SU-DHL-6 (cell line): ENCODE results near the gene ZNF567.

Source experiments
- EZH2phosphoT487 ChIP-seq: fragments of 200-600 bp; sonication (generic), shearing (Covaris generic); conservative IDR thresholded peaks from 2 replicates; pipeline ENCODE4 v1.6.1; 2018; ENCODE audit warnings: mild to moderate bottlenecking, antibody characterized with exemption, low read length, moderate library complexity, mixed read lengths
- TF ChIP-seq, protein P1 (sequence below): fragments of 200-600 bp; sonication (generic); IDR thresholded peaks from one replicate; pipeline ENCODE4 v1.5.1; 2017; ENCODE audit warnings: antibody characterized with exemption, mild to moderate bottlenecking, low read length, moderate library complexity; ENCODE audit not compliant: insufficient read depth, poor library complexity, severe bottlenecking

GRCh38 chr19:36747750-36748149, 60.3 kb downstream of the ZNF567 start:
- TF ChIP-seq, protein P1, sequence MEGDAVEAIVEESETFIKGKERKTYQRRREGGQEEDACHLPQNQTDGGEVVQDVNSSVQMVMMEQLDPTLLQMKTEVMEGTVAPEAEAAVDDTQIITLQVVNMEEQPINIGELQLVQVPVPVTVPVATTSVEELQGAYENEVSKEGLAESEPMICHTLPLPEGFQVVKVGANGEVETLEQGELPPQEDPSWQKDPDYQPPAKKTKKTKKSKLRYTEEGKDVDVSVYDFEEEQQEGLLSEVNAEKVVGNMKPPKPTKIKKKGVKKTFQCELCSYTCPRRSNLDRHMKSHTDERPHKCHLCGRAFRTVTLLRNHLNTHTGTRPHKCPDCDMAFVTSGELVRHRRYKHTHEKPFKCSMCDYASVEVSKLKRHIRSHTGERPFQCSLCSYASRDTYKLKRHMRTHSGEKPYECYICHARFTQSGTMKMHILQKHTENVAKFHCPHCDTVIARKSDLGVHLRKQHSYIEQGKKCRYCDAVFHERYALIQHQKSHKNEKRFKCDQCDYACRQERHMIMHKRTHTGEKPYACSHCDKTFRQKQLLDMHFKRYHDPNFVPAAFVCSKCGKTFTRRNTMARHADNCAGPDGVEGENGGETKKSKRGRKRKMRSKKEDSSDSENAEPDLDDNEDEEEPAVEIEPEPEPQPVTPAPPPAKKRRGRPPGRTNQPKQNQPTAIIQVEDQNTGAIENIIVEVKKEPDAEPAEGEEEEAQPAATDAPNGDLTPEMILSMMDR = no peak
- no peak for TF ChIP-seq EZH2phosphoT487
